ENCODE data around the gene DMXL1. TPM values are rescaled to one million over a fixed set of nuclear protein-coding genes. Genes with fewer than 3 reads are reported as not detected.
"Not testable (repeated sequence)": the region's sequence is repeated elsewhere in the genome, so short reads cannot be mapped to it uniquely, and the experiment has no call there.

DMXL1 gene
- total and polyA plus RNA-seq, 11 donors = 8.2 to 39.0 (median 27.0) TPM

DNA sequence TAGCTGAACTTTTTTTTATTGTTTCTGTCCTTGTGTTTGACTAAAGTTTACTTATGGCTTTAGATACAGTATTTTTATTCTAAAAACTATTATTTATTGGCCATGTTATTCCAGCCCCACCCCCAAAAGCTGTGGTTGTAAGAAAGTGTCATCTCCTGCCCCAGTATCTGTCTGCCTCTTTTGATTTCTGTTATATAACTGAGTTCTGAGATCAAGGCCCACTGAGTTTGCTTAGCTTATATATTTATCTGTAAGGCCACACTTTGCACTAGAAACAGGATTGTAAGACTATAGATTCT, 168.2 kb downstream of the DMXL1 start:
- Histone ChIP-seq H3K27ac (no peak overlapping the region), H3K4me3 (no peak overlapping the region), H3K27me3 (no peaks in the 10 kb centered on the region), H3K4me1 (no peaks in the 10 kb centered on the region), H3K9me3 (no peaks in the 10 kb centered on the region), H3K36me3 (peaks cover 0 to 78% (median 49%) of the 10 kb centered on the region in 9 donors)
- ATAC-seq (no peak), DNase-seq (no peak)
- TF ChIP-seq, protein P1, sequence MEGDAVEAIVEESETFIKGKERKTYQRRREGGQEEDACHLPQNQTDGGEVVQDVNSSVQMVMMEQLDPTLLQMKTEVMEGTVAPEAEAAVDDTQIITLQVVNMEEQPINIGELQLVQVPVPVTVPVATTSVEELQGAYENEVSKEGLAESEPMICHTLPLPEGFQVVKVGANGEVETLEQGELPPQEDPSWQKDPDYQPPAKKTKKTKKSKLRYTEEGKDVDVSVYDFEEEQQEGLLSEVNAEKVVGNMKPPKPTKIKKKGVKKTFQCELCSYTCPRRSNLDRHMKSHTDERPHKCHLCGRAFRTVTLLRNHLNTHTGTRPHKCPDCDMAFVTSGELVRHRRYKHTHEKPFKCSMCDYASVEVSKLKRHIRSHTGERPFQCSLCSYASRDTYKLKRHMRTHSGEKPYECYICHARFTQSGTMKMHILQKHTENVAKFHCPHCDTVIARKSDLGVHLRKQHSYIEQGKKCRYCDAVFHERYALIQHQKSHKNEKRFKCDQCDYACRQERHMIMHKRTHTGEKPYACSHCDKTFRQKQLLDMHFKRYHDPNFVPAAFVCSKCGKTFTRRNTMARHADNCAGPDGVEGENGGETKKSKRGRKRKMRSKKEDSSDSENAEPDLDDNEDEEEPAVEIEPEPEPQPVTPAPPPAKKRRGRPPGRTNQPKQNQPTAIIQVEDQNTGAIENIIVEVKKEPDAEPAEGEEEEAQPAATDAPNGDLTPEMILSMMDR (IDR thresholded peaks at IDR 0.05) = no peak
- no peak for TF ChIP-seq POLR2A (IDR thresholded peaks at IDR 0.05)
- intact Hi-C loops (cut with DNase I) = no loop called here

DNA sequence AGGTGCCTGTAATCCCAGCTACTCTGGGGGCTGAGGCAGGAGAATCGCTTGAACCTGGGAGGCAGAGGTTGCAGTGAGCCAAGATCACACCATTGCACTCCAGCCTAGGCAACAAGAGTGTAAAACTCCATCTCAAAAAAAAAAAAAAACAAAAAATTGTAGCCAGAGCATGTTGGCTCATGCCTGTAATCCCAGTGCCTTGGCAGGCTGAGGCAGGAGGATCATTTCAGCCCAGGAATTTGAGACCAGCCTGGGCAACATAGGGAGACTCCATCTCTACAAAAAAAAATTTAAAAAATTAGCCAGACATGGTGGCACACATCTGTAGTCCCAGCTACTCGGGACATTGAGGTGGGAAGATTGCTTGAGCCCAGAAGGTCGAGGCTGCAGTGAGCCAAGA, 168.9 kb downstream of the DMXL1 start:
- H3K4me1 ChIP-seq; H3K27me3 ChIP-seq; ATAC-seq; H3K9me3 ChIP-seq; DNase-seq; intact Hi-C loops (cut with DNase I); H3K4me3 ChIP-seq; H3K27ac ChIP-seq: not testable (repeated sequence)
- WGBS, 4 donors = 94 to 98% (median 96%) methylated on average over 3 of the region's 3 CpGs
- peaks cover 0 to 78% (median 43%) of the 10 kb centered on the region in 9 donors for H3K36me3 ChIP-seq

DNA sequence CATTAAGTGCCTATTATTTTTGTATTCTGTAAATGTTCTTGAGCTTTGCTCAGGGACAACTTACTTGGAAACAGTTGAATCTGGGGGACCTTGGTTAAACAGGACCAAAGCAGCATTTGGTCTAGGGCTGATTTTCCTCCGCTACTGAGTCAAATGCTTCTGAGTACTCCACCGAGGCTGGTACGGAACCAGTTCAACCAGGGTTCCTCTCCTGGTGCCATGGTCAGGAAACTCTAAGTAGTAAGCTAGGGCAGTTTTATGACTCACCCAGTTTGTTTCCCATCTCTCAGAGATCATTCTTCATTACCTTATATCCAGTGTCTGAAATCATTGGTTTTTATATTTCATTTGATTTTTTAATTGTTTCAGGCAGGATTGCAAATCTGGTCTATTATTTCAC, 173.0 kb downstream of the DMXL1 start:
- no peaks in the 10 kb centered on the region for H3K27me3 ChIP-seq
- H3K27ac ChIP-seq = no peak overlapping the region
- no peak for DNase-seq
- 94 to 97% (median 94%) methylated on average over 3 of the region's 3 CpGs for WGBS, 4 donors
- intact Hi-C loops (cut with DNase I) = no loop called here
- TF ChIP-seq, protein P1 (IDR thresholded peaks at IDR 0.05) = no peak
- no peak for TF ChIP-seq POLR2A (IDR thresholded peaks at IDR 0.05)
- H3K9me3 ChIP-seq = no peaks in the 10 kb centered on the region
- no peaks in the 10 kb centered on the region for H3K4me1 ChIP-seq
- H3K4me3 ChIP-seq = no peak overlapping the region
- H3K36me3 ChIP-seq = peaks cover 0 to 77% (median 31%) of the 10 kb centered on the region in 9 donors
- no peak for ATAC-seq

DNA sequence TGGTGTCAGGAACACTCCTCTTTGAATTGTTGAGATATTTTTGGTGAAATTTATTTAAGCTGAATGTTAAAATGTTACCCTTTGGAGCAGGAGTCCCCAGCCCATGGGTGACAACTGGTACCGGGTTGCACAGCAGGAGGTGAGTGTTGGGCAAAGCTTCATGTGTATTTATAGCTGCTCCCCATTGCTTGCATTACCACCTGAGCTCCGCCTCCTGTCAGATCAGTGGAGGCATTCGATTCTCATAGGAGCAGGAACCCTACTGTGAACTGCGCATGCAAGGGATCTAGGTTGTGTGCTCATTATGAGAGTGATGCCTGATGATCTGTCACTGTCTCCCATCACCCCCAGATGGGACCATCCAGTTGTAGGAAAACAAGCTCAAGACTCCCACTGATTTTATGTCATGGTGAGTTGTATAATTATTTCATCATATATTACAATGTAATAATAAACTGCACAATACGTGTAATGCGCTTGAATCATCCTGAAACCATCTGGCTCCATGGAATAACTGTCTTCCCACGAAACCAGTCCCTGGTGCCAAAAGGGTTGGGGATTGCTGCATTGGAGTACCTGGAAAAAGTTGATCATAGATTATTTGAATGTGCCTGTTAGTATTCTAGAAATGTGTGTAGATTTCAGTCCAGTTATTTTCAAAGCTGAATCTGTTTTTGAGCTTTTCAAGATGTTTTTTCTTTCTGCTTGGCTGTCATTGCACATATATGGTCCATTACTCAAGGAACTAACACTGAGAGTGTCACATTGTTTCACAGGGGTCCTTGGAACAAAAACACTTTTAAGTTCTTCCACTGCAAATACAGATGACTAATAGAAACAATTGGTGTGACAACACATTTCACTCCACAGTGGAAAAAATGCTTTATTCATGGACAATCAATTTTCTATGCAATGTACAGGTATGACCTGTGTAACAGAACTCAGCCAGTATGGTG, 180.3 kb downstream of the DMXL1 start:
- ATAC-seq (no peak), DNase-seq (no peak)
- H3K9me3 ChIP-seq = peaks cover 0 to 7% (median 0%) of the 10 kb centered on the region in 12 donors
- no peak overlapping the region for H3K4me3 ChIP-seq
- H3K27ac ChIP-seq = no peak overlapping the region
- WGBS, 4 donors = 90 to 98% (median 93%) methylated on average over 7 of the region's 7 CpGs
- TF ChIP-seq, protein P1 (IDR thresholded peaks at IDR 0.05) = no peak
- no peak for TF ChIP-seq POLR2A (IDR thresholded peaks at IDR 0.05)
- intact Hi-C loops (cut with DNase I) = no loop called here
- no peaks in the 10 kb centered on the region for H3K4me1 ChIP-seq
- H3K27me3 ChIP-seq = no peaks in the 10 kb centered on the region
- H3K36me3 ChIP-seq = peaks cover 0 to 34% (median 18%) of the 10 kb centered on the region in 9 donors

Data from heart left ventricle (tissue), 16 donors.